Keratinocyte (primary cell): ENCODE measurements around the gene ZNF397. TPM values are rescaled to one million over a fixed set of nuclear protein-coding genes. Genes with fewer than 3 reads are reported as not detected.
"Not testable (repeated sequence)": the region's sequence is repeated elsewhere in the genome, so short reads cannot be mapped to it uniquely, and the experiment has no call there.

Source experiments
- DNase-seq: peaks from one replicate; pipeline ENCODE4 v3.0.0-alpha.2; 2011; ENCODE audit warnings: low read depth, missing footprints, low spot score
- FAIRE-seq: peaks from 2 replicates; lab custom pipeline; 2011; peaks lifted over from hg19 to GRCh38; lab: Jason Lieb, UNC
- H2AFZ ChIP-seq: 2 replicates; pipeline ENCODE4 v1.6.0; 2012; ENCODE audit warnings: low read length, control low read depth, inconsistent platforms; ENCODE audit not compliant: control insufficient read depth
- H3K27ac ChIP-seq: 2 replicates; pipeline ENCODE4 v1.5.1; 2011; ENCODE audit warnings: low read length; ENCODE audit not compliant: control insufficient read depth, insufficient read depth
- H3K27me3 ChIP-seq: 3 replicates; pipeline ENCODE4 v1.6.0; 2011; ENCODE audit warnings: low read length; ENCODE audit not compliant: control insufficient read depth, insufficient read depth; ENCODE audit errors: extremely low read depth
- H3K36me3 ChIP-seq, 2 experiments: 2 replicates in 1 of 2; 3 replicates in 1 of 2; pipeline ENCODE4 v1.5.1; 2011; ENCODE audit warnings: low read length in 2 of 2, mild to moderate bottlenecking in 1 of 2; ENCODE audit not compliant: control insufficient read depth in 2 of 2, insufficient read depth in 2 of 2; ENCODE audit errors: extremely low read depth in 1 of 2
- H3K4me1 ChIP-seq: 3 replicates; pipeline ENCODE4 v1.5.1; 2011; ENCODE audit warnings: low read length; ENCODE audit not compliant: control insufficient read depth, insufficient read depth; ENCODE audit errors: extremely low read depth
- H3K4me2 ChIP-seq: 3 replicates; pipeline ENCODE4 v1.6.0; 2011; ENCODE audit warnings: low read depth, low read length; ENCODE audit not compliant: control insufficient read depth, insufficient read depth; ENCODE audit errors: extremely low read depth
- H3K4me3 ChIP-seq, 3 experiments: fragments of 200-600 bp in 1 of 3; sonication (generic) in 1 of 3; 2 replicates in 2 of 3; 3 replicates in 1 of 3; pipeline ENCODE4 v1.5.1; 2011 to 2016; ENCODE audit warnings: low read length in 3 of 3, mild to moderate bottlenecking in 3 of 3, control low read depth in 2 of 3, inconsistent platforms in 1 of 3, low read depth in 1 of 3, mixed read lengths in 1 of 3, mixed run types in 1 of 3, moderate library complexity in 1 of 3; ENCODE audit not compliant: control insufficient read depth in 2 of 3, insufficient read depth in 2 of 3; ENCODE audit errors: extremely low read depth in 1 of 3
- H3K79me2 ChIP-seq: 2 replicates; pipeline ENCODE4 v1.6.0; 2012; ENCODE audit warnings: low read length; ENCODE audit not compliant: control insufficient read depth, insufficient read depth
- H3K9ac ChIP-seq: 3 replicates; pipeline ENCODE4 v1.6.0; 2011; ENCODE audit warnings: low read length; ENCODE audit not compliant: control insufficient read depth, insufficient read depth; ENCODE audit errors: extremely low read depth
- H3K9me1 ChIP-seq: 3 replicates; pipeline ENCODE4 v1.6.0; 2011; ENCODE audit warnings: low read length; ENCODE audit not compliant: control insufficient read depth, insufficient read depth; ENCODE audit errors: extremely low read depth
- H3K9me3 ChIP-seq: 2 replicates; pipeline ENCODE4 v1.5.1; 2012; ENCODE audit warnings: low read depth, low read length; ENCODE audit not compliant: control insufficient read depth
- H4K20me1 ChIP-seq: 3 replicates; pipeline ENCODE4 v1.6.0; 2011; ENCODE audit warnings: low read length; ENCODE audit not compliant: control insufficient read depth, insufficient read depth; ENCODE audit errors: extremely low read depth
- CTCF ChIP-seq, 3 experiments: IDR thresholded peaks in 1 of 3; conservative IDR thresholded peaks in 1 of 3; optimal IDR thresholded peaks in 1 of 3; 2 replicates in 2 of 3; 3 replicates in 1 of 3; pipeline versions ENCODE3 to v1.5.1; 2011; ENCODE audit warnings: low read length in 3 of 3, mild to moderate bottlenecking in 3 of 3, moderate library complexity in 2 of 3, control low read depth in 1 of 3, inconsistent platforms in 1 of 3; ENCODE audit not compliant: insufficient read depth in 2 of 3; ENCODE audit errors: extremely low read depth in 1 of 3
- EZH2 ChIP-seq: IDR thresholded peaks from one replicate; pipeline ENCODE4 v1.6.1; 2012; ENCODE audit warnings: inconsistent platforms, mild to moderate bottlenecking, low read length, moderate library complexity
- dilution Hi-C: fragments of 300-500 bp; cut with MboI; formaldehyde crosslinking; loops from one replicate; pipeline ENCODE4 v1.7.0; 2020; ENCODE audit warnings: low sequenced_read_pairs; ENCODE audit not compliant: extremely low pct_ligation_motif_present
- polyA plus RNA-seq, 5 experiments: library from polyadenylated mRNA; depleted of rRNA in 3 of 5; stranded (reverse) in 3 of 5; stranded (forward) in 1 of 5; unstranded in 1 of 5; fragments of >200 nt; gene quantifications; 1 replicate in 1 of 5; 2 replicates in 3 of 5; 3 replicates in 1 of 5; pipeline versions ENCODE4 v1.2.1 to v1.2.3, GENCODE V29; 2011 to 2012; ENCODE audit warnings: missing spikeins in 2 of 5, low read depth in 1 of 5, low replicate concordance in 1 of 5

ZNF397 gene
- polyA plus RNA-seq, 1 donor (not counting 4 experiments of a cell fraction or from before 2014, with no cell fraction given) = 8.7 TPM

- Histone ChIP-seq H2AFZ (no peak overlapping the region), H3K9ac (no peak overlapping the region), H3K79me2 (no peaks in the 10 kb centered on the region), H3K27ac (no peak overlapping the region), H3K9me3 (no peaks in the 10 kb centered on the region), H4K20me1 (no peaks in the 10 kb centered on the region), H3K36me3 (no peaks in the 10 kb centered on the region), H3K4me2 (no peak overlapping the region), H3K27me3 (no peaks in the 10 kb centered on the region), H3K4me1 (no peaks in the 10 kb centered on the region), H3K4me3 (no peak overlapping the region), H3K9me1 (no peaks in the 10 kb centered on the region)
- TF ChIP-seq CTCF (optimal IDR thresholded peaks at IDR 0.05 in 1 of 3, IDR thresholded peaks at IDR 0.05 in 1 of 3, conservative IDR thresholded peaks at IDR 0.05 in 1 of 3; ENCODE audit: extremely low read depth in 1 of 3, insufficient read depth in 2 of 3, low read length in 3 of 3) = no peak
- no peak for TF ChIP-seq EZH2
- FAIRE-seq (no peak), DNase-seq (no peak)
- dilution Hi-C loops = no loop called here
Measured at GRCh38 chr18:35203067-35203466, 37.8 kb upstream of the ZNF397 start.

- Histone ChIP-seq H3K9ac (no peak overlapping the region), H3K36me3 (no peaks in the 10 kb centered on the region), H3K79me2 (no peaks in the 10 kb centered on the region), H3K9me1 (no peaks in the 10 kb centered on the region), H4K20me1 (no peaks in the 10 kb centered on the region), H3K27me3 (no peaks in the 10 kb centered on the region), H3K4me2 (no peak overlapping the region), H3K27ac (no peak overlapping the region), H2AFZ (no peak overlapping the region), H3K4me1 (no peaks in the 10 kb centered on the region), H3K9me3 (no peaks in the 10 kb centered on the region), H3K4me3 (no peak overlapping the region)
- dilution Hi-C loops = no loop called here
- DNase-seq (no peak), FAIRE-seq (no peak)
- TF ChIP-seq CTCF (optimal IDR thresholded peaks at IDR 0.05 in 1 of 3, IDR thresholded peaks at IDR 0.05 in 1 of 3, conservative IDR thresholded peaks at IDR 0.05 in 1 of 3; ENCODE audit: extremely low read depth in 1 of 3, insufficient read depth in 2 of 3, low read length in 3 of 3) = no peak
Measured at GRCh38 chr18:35205199-35205712, 35.6 kb upstream of the ZNF397 start.

- FAIRE-seq, H3K27ac ChIP-seq, H3K36me3 ChIP-seq, H3K9me3 ChIP-seq, H3K9ac ChIP-seq, H3K9me1 ChIP-seq, H3K4me2 ChIP-seq, H3K4me3 ChIP-seq, H4K20me1 ChIP-seq, dilution Hi-C loops, H3K79me2 ChIP-seq, H2AFZ ChIP-seq, H3K4me1 ChIP-seq, H3K27me3 ChIP-seq, DNase-seq: not testable (repeated sequence)
Measured at GRCh38 chr18:35205746-35206458, 34.9 kb upstream of the ZNF397 start.
